NCI-H1436 (cell line): Measurements from ENCODE around the gene ST6GALNAC5.
"Not testable (repeated sequence)": the region's sequence is repeated elsewhere in the genome, so short reads cannot be mapped to it uniquely, and the experiment has no call there.

Source experiments
- DNase-seq: peaks from one replicate; lab custom pipeline; 2025; lab: John Stamatoyannopoulos, UW

ST6GALNAC5 gene

DNA sequence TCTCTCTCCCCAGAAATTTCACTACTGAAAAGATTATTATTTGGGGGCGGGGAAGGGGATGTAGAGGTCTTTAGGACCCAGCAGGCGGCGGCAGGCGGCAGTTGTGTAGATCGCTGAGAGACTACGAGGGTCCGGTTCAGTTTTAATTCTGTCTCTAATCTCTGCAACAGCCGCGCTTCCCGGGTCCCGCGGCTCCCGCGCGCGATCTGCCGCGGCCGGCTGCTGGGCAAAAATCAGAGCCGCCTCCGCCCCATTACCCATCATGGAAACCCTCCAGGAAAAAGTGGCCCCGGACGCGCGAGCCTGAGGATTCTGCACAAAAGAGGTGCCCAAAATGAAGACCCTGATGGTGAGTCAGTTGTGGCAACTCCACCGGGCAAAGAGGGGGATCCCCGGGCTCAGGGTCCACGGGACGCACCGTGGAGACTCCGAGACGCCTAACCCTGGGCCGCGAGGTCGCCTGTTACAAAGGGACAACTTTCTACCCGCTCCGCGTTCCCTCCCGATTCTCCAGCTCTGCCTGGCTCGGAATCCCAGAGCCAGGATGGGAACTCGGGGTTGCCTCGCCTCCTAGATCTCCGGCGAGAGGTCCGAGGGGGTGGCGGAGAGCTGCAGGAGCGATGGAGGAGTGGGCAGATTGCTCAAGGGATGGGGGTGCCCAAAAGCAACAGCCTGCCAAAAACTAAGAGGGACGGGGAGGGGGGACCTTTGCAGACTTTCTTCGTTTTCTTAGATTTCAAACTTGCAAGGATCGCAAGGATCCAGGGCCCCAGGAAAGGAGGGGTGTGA lies at the start of gene ST6GALNAC5:
Gene ST6GALNAC5, plus strand, starts transcription at position 139 of the 789 bp plus-strand sequence.
- DNase-seq, result peak; percentile 40

DNA sequence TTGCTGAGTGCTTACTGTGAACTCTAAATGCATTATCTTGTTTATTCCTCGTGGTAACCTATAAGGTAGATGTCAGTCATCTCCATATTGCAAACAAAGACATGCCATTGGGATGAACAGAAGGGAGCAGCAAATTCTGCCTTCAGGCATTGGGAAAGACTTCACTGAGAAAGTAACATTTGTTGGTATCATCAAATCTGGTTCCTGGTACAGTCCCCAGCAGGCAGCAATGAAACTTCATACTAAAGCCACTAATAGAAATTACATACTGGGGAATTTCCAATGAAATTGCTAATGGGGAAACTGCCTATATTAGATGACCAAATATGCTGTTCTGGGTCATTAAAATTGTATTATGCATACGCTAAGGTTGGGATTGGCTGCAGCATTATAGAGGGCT lies 47.3 kb upstream of the ST6GALNAC5 start:
- DNase-seq, result no peak

GRCh38 chr1:76822961-76823360 lies 44.3 kb upstream of the ST6GALNAC5 start:
- DNase-seq, result not testable (repeated sequence)

DNA sequence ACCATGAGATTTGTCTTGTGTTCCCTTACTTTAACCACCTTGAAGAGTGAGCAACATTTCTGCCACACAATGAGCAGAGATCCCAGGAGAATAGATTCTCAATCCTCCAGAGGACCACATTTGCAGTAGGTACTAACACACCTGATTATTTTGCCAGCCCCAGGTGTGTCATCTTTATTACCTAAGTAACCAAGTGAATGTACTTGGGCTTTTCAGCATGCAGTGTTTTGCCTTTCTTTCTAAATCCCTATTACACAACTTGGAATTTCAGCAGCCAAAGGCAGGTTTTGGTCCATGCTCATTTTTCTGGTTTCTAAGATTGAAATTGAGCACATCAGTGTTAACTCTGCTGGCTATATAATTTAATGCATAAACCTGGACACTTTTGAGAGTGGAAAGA lies 43.2 kb upstream of the ST6GALNAC5 start:
- peak; percentile 17 for DNase-seq

- DNase-seq, result no peak
Measured at GRCh38 chr1:76826072-76826845, 41.0 kb upstream of the ST6GALNAC5 start.

GRCh38 chr1:76827066-76827465 lies 40.2 kb upstream of the ST6GALNAC5 start:
- no peak for DNase-seq

DNA sequence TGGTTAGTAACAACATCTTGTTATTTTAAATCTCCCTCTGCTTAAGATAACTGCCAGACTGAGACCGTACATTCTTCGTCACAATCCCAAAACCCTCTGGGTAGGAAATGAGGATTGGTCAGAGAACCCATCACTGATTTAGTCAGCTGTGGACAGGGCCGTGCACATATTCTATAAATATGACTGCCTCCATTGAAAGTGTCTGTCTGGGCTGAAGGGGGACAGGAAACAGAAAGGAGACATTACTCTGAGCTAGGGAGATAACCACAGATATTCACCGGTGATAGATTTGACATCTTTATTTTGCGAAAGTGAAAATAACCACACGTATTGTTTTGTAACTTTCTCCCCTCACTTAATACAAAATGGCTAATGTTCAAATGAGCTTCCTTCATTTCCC lies 36.9 kb upstream of the ST6GALNAC5 start:
- DNase-seq, result no peak

DNA sequence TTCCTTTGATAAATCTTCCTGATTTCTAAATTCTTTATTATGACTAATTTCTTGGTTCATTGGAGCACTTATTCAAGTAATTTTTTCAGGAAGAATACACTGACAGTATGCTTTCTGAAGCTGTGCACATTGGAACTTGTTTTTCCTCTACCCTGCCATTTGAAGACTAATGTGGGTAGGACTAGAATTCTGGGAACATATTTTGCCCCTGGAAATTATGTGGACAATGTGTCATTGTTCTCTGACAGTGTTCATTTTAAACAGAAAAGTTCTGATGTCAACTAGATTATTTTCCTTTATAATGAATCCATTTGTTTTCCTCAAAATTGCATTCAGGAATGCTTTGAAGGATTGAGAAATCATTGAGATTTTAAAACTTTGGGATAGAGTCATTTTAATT lies 34.8 kb upstream of the ST6GALNAC5 start:
- no peak for DNase-seq

DNA sequence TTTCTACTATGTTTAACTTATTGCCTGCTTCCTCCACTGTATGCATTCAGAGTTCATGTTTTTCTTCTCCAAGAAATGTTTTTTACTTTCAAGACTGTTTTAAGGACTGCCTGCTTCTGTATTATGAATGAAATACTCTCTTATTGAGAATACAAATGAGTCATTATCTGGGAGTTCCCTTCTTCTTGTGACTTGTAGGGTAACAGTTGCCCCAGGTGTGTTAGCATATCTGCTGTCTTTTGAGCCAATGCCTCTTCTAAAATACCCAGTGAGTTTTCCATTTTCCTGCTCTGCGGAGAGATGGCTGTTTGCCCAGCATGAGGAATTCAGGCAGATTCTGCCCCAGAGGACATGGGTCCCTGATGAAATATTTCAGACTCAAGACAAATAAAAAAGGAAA lies 34.1 kb upstream of the ST6GALNAC5 start:
- no peak for DNase-seq

DNA sequence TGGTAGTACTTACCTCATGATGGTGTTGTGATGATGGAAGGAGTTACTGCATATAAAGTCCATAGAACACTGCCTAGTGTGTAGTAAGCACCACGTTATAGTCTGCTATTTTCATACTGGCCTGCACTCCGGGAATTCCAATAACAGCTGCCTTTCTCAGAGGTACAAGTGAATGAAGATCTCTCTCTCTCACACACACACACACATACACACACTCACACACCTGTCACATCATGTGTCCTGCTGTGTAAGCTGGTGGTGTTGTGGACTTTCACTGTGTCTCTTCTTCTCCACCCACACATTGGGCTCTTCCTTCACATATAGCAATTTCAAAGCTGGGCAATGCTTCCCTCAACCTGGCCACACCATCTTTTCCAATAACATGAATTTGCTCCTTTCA lies 33.4 kb upstream of the ST6GALNAC5 start:
- DNase-seq, result no peak

GRCh38 chr1:76835203-76835602 lies 32.1 kb upstream of the ST6GALNAC5 start:
- no peak for DNase-seq

- no peak for DNase-seq
Measured at GRCh38 chr1:76840278-76840677, 27.0 kb upstream of the ST6GALNAC5 start.

GRCh38 chr1:76841460-76841859 lies 25.8 kb upstream of the ST6GALNAC5 start:
- no peak for DNase-seq

GRCh38 chr1:76843821-76844464 lies 23.3 kb upstream of the ST6GALNAC5 start:
- no peak for DNase-seq

DNA sequence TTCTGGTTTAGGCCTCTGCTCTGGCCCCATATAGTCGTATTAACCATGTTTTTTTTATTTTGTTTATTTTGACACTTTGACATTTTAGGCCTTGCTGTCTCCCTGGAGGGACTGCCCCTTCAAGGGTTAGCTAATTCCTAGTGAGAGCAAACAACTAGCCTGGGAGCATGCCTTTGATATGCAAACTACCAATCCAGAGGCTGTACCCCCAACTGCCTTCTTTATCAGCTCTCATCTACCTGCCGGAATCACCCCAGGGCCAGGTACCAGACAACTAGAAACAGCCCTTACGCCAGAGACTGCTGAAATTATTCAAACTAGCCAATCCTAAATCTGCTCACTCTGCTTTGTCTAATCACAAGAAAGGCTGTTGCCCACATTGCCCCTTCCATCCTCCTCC lies 13.0 kb upstream of the ST6GALNAC5 start:
- DNase-seq, result no peak

- no peak for DNase-seq
Measured at GRCh38 chr1:76856104-76856503, 11.2 kb upstream of the ST6GALNAC5 start.

DNA sequence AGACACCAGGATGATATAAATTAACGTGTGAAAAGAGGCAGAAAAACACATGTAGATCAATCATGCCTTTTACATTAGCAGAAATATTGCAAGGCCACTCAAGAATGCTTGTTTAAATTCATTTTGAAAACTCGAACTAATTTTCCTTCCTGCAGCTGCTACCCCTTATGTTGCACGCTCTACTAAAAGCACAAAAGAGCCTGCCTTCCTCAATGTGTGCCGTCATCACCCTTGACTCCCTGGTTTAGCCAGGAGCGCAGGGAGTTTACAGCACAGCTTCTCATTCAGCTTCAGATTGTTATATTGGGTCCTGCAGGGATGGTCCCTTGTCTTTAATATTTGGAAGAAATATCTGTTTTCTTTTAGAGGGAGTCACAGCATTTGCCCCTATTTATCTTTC lies 10.1 kb upstream of the ST6GALNAC5 start:
- peak; percentile 66 for DNase-seq

DNA sequence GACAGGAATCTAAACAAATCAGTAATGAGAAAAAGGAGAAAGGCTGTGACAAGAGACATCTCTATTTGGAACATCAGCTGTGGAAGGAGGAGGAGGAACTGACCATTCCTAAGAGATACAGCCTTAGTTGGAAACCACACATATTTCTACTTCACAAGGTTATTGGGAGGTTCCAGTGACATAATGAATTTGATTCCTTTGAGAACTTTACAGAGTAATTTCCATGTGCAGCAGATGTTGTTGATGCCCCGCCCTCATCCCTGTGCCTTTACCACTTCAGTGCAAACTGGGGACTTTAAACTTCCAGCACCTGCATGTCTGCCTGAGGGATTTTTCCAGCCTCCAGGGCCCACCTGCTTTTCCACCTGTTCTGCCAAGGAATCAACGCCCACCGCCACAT lies 9.3 kb upstream of the ST6GALNAC5 start:
- no peak for DNase-seq

GRCh38 chr1:76861149-76861548 lies 6.1 kb upstream of the ST6GALNAC5 start:
- DNase-seq, result no peak

- DNase-seq, result no peak
Measured at GRCh38 chr1:76862447-76862846, 4.8 kb upstream of the ST6GALNAC5 start.

DNA sequence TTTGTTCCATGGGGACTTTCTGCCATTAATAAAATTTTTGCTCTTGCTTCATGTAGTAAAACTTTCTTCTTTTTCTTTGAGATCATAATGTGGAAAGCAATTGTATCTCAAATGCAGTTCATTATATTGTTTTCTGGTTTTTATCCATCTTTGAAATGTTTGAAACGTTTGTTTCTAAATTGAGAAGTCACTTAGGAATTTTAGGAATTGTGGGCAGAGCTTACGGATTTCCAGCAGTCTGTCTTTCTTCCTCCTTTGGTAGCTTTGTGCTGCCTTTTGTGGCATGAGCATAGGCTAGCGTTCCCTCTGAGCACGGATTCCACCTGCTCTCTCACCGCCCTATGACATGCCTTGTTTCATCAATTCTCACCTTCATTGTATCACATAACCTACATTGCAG lies 2.9 kb upstream of the ST6GALNAC5 start:
- no peak for DNase-seq

- no peak for DNase-seq
Measured at GRCh38 chr1:76865696-76866286, 1.5 kb upstream of the ST6GALNAC5 start.

- no peak for DNase-seq
Measured at GRCh38 chr1:76866566-76866965, 714 bp upstream of the ST6GALNAC5 start.
